ENCODE results near the gene HDAC6.

The HDAC6 gene

DNA sequence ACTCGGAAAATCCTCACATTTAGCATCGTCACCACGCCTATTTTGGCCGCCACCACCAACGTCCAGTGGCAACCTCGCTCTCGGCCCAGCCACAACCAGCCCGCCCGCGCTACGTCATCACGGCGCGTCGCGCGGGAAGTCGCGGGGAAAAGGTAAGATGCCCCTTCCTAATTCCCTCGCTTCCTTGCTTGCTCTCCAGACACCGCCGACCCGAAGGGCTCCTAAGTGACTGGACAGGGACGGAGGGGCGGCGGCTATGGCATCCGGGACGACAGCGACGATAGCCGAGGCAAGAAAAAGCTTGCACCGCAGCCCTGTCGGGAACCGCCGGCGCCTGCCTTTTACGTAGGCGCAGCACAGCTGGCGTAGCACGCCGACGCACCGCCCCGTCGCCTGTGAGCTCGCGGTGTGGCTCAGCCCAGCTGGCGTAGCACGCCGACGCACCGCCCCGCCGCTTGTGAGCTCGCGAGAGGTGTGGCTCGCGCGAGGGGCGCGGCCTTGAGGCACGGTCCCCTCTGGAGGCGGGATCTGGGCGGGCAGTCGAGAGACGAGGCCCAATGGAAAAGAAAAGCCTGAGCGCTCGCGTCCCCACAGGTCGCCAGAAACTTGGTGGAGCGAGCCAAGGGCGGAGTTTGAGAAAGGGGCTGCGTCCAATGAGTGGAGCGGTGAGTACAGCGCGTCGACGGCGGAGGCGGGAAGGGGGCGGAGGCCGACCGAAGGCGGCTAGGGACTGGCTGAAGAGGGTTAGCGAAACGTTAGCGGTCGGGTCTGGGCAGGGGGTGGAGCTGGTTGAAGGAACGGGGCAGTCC, at the start of gene HDAC6:
Gene HDAC6, plus strand, starts transcription at position 788 of the 809 bp plus-strand sequence. CDS start 626 bp downstream, outside the sequence.
- peak; percentile 96 for DNase-seq

DNA sequence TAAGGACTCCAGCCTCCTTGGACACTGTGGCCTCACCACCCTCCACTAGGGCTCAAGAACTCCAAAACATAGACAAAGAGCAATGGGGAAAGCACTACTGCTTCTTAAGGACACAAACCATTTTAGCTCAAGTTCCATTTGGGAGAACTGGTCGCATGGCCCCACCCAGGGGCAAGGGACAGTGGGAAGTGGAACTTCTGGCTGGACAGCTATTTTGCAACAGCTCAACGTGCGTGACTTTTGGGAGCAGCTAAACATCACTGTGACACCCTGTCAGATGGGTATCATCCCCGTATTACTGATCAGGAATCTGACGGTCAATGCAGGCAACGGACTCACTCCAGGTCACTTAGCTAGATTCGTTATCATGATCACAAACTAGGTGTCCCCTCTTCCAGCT, 49.4 kb upstream of the HDAC6 start:
- no peak for DNase-seq

DNA sequence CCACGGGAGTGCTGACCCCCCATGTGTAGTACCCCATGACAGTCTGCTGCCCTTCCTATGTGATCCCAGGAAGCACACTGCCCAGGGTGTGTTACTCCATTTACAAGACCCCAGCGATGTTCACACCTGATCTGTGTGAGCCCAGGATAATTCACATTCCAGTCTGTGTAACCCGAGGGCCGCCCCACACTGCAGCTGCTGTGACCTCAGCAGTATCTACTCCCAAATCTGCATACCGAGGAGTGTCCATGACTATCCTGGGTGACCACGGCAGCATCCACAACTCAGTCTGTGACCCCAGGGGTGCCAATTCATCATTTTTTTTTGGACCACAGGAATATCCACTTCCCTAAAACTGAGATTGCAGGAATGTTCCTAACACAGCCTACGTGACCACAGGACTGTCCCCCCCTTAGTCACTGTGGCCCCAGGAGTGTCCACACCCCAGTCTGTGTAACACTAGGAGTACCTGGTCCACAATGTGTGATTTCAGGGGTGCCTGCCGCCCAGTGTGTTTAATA, 48.1 kb upstream of the HDAC6 start:
- DNase-seq: no peak

GRCh38 chrX:48754238-48754637, 47.6 kb upstream of the HDAC6 start:
- DNase-seq: no peak

- peak; percentile 83 for DNase-seq
These were observed 40.0 kb upstream of the HDAC6 start, which contains the start of gene GLOD5 for GRCh38 chrX:48761674-48762471. GLOD5 (plus strand) TSS chrX:48761747; CDS start chrX:48761791, 44 bp downstream.

DNA sequence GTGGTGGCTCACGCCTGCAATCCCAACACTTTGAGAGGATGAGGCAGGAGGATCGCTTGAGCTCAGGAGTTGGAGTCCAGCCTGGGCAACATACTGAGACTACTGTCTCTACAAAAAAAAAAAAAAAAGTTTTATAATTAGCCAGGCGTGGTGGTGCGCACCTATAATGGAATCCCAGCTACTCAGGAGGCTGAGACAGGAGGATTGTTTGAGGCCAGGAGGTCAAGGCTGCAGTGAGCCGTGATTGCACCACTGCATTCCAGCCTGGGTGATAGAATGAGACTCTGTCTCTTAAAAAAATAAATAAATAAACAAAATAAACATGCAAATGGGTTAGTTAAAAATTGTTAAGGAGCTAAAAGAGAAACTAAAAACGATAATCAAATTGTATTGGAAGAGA, 32.6 kb upstream of the HDAC6 start:
- DNase-seq: no peak

DNA sequence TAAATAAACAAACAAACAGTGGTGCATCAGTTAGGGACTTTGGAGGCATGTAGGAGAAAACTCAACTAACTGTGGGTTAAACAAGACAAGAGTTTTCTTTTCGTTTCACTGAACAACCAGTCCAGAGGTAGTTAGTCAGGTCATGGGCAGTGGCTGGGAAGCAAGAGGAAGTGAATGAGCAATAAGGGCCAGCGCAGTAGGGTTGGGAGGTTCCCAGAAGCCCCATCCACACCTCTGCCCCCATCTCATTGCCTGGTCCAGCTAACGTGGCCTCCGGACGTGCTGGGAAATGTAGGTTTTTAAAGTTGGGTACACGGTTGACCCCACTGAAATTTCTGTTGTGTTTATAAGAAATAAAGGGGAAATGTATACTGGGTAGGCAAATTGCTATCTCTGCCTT, 31.6 kb upstream of the HDAC6 start:
- DNase-seq: no peak

DNA sequence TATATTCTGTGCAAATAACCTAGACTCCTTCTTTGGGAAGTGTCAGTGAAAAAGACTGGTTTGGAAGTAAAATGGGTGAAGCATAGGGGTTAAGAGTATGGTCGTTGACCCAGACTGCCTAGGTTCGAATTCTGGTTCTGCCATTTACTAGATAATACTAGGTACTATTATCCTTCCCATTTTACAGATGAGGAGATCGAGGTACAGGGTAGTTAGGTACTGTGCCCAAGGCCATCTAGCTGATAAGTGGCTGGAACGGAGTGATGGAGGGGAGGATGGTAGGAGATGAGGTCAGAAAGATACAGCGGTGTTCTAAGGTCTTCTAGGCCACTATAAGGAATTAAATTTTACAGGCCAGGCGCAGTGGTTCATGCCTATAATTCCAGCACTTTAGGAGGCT, 29.3 kb upstream of the HDAC6 start:
- no peak for DNase-seq

DNA sequence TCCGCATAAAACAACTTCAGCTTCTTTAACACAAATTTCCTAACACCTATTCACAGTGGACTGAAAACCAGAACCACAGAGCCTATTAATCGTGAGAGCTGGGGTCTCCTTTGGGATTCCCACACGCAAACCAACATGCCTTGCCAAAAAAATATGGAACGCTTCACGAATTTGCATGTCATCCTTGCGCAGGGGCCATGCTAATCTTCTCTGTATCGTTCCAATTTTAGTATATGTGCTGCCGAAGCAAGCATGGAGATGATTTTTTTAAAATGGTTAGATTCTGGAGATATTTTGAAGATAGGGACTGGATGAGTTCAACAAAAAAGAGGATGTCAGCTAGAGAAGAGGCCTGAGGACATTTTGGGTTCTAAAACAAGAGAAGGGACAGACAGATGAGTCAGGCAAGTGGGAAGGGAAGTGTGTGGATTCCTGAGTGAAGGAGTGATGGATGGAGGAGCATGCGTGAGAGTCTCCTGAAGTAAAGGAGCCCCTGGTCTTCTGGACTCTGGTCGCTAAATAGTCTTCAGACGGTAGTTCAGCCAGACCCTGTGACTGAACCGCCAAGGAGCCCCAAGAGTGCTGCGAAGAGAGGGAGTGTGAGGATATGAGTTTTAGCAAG, 24.9 kb upstream of the HDAC6 start:
- no peak for DNase-seq

DNA sequence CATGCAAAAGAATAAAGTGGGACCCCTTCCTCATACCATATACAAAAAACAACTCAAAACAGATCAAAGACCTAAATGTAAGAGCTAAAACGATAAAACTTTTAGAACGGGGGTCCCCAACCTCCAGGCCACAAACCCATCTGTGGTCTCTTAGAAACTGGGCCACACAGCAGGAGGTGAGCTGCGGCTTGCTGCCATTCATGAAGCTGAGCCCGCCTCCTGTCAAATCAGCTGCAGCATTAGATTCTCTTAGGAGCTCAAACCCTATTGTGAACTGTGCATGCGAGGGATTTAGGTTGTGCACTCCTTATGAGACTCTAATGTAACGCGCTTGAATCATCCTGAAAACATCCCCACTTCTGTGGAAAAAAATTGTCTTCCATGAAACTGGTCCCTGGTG, 22.5 kb upstream of the HDAC6 start:
- DNase-seq: no peak

DNA sequence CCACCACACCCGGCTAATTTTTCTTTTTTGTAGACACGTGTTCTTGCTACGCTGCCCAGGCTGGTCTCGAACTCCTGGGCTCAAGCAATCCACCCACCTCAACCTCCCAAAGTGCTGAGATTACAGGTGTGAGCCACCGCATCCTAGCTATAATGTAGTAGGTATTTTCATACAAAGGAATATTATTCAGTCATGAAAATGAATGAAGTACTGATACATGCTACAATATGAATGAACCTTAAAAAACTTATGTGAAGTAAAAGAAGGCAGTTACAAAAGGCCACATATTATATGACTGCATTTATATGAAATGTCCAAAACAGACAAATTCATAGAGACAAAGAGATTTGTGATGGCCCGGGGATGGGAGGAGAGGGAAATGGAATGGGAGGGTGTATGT, 20.2 kb upstream of the HDAC6 start:
- no peak for DNase-seq

- no peak for DNase-seq
These were observed 19.7 kb upstream of the HDAC6 start for GRCh38 chrX:48782216-48782615.

- no peak for DNase-seq
These were observed 19.1 kb upstream of the HDAC6 start for GRCh38 chrX:48782795-48783194.

DNA sequence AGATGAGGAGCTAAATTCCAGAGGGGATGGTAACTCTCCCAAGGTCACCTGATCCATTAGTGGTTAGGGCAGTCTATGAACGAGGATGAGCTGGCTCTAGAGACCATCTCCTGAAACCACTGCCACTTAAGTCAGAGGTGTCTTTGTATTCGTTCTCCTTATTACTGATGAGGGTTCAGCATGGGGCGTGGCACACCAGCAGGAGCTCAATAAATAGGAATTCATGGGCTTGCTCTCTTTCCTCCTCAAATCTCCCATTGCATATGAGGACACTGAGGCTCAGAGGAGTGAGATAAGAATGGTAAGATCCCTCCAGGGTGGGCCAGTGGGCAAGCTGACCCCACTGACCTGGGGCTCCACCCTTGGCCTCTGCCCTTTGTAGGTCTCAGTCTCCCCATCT, 17.1 kb upstream of the HDAC6 start:
- DNase-seq: no peak

DNA sequence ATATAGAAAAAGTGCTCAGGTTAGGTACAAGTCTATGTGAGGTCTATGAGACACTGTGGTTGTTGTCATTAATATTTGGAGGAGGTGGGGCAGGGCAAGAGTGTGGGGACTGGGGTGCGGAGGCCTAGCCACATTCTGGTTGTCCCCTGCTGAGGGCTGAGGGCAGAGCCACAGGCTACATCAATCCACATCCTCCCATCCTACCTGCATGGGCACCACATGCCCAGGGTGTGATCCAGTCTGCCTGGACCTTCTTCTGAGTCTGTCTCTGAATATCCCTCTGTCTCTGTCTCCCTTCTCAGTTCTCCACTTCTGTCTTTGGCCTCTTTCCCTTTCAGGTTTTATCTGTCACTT, 16.7 kb upstream of the HDAC6 start:
- DNase-seq: no peak

- DNase-seq: no peak
These were observed 16.2 kb upstream of the HDAC6 start for GRCh38 chrX:48785540-48786214.

- DNase-seq: no peak
These were observed 15.5 kb upstream of the HDAC6 start, which contains the start of gene GATA1 for GRCh38 chrX:48786341-48786800. GATA1 (plus strand) TSS chrX:48786590; CDS start chrX:48791110, 4,520 bp downstream.

GRCh38 chrX:48786825-48787504, 14.9 kb upstream of the HDAC6 start:
- no peak for DNase-seq

DNA sequence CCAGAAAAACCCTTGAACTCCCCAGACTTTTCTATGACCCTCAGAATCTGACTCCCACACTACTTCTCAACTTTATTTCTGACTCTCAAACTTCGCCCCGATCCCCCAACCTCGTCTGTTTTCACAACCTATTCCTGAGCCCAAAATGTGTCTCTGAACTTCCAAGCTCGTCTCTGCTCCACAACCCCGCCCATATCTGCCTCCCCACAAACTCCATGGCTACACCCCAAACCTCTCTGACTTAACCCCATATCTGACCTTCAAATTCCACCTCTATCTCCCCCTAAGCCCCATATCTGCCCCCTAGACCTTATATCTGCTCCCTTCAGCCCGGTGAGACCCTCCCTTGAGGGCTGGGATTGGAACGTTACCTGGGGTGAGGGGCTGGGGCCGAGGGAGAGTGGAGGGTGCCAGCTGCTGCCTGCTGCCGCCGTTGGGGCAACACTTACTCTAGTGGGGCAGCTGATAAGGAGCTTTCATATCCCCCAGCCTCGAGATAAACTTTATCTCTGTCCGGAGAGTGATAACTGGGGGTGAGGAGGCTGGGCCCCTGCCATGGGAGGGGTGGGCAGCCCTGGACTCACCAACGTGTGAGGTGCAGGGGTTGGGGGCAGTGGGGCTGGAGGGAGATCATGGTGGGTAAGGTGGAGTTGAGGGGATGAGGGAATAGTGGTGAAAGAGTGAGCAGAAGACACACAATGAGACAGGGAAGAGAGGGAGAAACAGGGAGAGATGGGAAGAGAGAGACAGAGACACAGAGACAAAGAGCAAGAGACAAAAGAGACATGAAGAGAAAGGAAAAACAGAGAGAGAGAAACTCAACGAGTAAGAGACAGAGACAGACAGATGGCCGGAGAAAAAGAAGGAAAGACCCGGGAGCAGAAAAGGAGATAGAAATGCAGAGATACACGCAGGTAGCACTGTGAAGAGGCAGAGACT, 14.1 kb upstream of the HDAC6 start:
- no peak for DNase-seq

DNA sequence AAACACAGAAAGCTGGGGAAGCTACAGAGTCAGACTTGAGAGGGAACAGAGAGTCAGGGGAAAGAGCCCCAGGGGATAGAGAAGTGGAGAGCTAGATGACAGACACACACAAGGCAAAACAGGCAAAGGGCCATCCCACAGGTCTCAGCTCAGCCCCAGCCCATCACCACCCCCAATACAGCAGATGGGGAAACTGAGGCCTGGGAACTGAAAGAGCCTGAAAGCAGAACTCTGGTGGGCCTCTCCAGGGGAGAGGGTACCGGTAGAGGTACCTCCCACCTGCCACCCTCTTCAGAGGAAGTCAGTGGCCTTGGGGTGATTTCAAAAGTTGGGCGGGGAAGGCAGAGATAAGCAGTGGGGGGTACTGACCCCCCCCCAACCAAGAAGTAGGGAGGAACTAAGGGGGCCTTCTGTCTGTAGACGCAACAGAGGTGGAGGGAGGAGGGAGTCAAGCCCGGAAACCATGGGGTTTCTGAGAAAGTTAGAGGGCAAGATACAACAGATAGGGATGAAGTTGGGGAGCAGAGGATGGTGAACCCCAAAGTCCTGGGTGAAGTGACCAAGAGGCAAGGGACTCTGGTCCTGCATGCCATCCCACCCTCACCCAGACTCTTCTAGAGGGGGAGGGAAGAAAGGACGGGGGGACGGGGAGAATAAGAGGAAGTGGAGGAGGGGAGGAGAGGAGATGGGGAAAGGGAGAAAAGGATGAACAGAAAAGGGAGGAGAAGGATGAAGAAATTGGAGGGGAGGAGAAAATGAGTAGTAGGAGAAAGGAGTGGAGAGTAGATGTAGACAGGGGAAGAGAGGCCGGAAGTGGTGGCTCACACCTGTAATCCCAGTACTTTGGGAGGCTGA, 12.3 kb upstream of the HDAC6 start:
- DNase-seq: no peak
